UCSD-AML1 (cell line): ENCODE data around the gene THOC6.
"Not testable (repeated sequence)": the region's sequence is repeated elsewhere in the genome, so short reads cannot be mapped to it uniquely, and the experiment has no call there.

Source experiments
- DNase-seq: peaks from one replicate; lab custom pipeline; 2025; ENCODE audit not compliant: unreplicated experiment; lab: John Stamatoyannopoulos, UW

Gene THOC6

GRCh38 chr16:3071655-3072054, 47.8 kb downstream of the THOC6 start:
- no peak for DNase-seq

- DNase-seq = not testable (repeated sequence)
These were observed 48.3 kb downstream of the THOC6 start for GRCh38 chr16:3072148-3072547.

GRCh38 chr16:3072576-3073263, 48.9 kb downstream of the THOC6 start:
- DNase-seq = not testable (repeated sequence)

DNA sequence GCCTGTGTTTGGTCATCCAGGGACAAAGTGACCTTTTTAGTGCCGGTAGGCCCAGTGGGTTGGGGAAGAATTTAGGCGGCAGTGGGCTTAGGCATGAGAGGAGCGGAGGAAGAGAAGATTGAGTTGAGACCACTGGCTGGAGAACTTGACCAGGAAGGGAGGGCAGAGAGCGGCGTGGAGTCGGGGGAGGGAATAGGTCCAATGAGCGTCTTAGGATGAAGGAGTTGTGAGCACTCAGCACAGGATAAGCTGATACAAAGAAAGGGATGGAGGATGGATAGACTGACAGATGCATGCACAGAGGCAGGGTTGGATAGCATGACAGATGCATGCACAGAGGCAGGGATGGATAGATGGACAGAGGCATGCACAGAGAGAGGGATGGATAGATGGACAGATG, 49.6 kb downstream of the THOC6 start:
- DNase-seq = no peak

- DNase-seq = peak; percentile 76
These were observed 51.2 kb downstream of the THOC6 start for GRCh38 chr16:3074860-3075522.

GRCh38 chr16:3075523-3075915, 51.7 kb downstream of the THOC6 start:
- DNase-seq = no peak

- DNase-seq = not testable (repeated sequence)
These were observed 52.1 kb downstream of the THOC6 start for GRCh38 chr16:3075946-3076345.

DNA sequence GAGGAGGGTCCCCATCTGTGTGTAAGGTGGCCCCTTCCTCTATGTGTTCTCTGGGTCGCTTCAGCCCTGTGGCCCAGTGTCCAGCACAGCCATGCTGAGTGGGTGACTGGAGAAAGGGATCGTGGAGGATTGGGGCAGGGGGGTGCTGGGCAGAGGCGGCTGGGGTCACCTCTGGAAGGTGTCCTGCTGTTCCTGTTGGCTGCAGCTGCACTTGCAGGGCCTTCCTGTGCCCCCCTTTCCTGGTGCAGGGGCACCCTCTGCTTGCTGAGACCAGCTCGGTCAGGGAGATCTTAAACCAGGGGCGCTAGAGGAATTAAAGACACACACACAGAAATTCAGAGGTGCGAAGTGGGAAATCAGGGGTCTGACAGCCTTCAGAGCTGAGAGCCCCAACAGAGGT, 52.7 kb downstream of the THOC6 start:
- DNase-seq = no peak
